Lung (tissue), 16 donors: ENCODE data around the gene ELAC1. TPM values are rescaled to one million over a fixed set of nuclear protein-coding genes. Genes with fewer than 3 reads are reported as not detected.
A peak's percentile ranks its signal among the peaks of the same experiment; 100 is the strongest.

ENCODE experiments used
- ATAC-seq: fragments of 200-7000 bp; cut with Tn5 transposase; one replicate; pipeline ENCODE4 v1.9.1; 2020; ENCODE audit warnings: moderate number of reproducible peaks; ENCODE audit not compliant: insufficient read depth, low FRiP score
- DNase-seq, 3 donors: peaks; one replicate each; pipeline ENCODE4 v3.0.0-alpha.2; 2013 to 2017
- H3K27ac ChIP-seq, 2 donors: one replicate each; pipeline ENCODE4 v1.5.1; 2013; ENCODE audit warnings: mild to moderate bottlenecking in 2 of 2, moderate library complexity in 2 of 2, control low read depth in 1 of 2, inconsistent platforms in 1 of 2, low read depth in 1 of 2, low read length in 1 of 2
- H3K27me3 ChIP-seq, 3 donors: one replicate each; pipeline ENCODE4 v1.5.1; 2013; ENCODE audit warnings: low read length in 2 of 3; ENCODE audit not compliant: control insufficient read depth in 3 of 3, insufficient read depth in 3 of 3
- H3K36me3 ChIP-seq, 4 donors: one replicate each; pipeline ENCODE4 v1.5.1; 2013; ENCODE audit warnings: low read length in 4 of 4, mild to moderate bottlenecking in 1 of 4, moderate library complexity in 1 of 4; ENCODE audit not compliant: control insufficient read depth in 4 of 4, insufficient read depth in 4 of 4
- H3K4me1 ChIP-seq, 5 donors: one replicate each; pipeline ENCODE4 v1.5.1; 2013; ENCODE audit warnings: low read length in 5 of 5, mild to moderate bottlenecking in 2 of 5, moderate library complexity in 1 of 5; ENCODE audit not compliant: control insufficient read depth in 5 of 5, insufficient read depth in 5 of 5
- H3K4me3 ChIP-seq: one replicate; pipeline ENCODE4 v1.5.1; 2013; ENCODE audit warnings: mild to moderate bottlenecking, control low read depth, moderate library complexity
- H3K9ac ChIP-seq, 2 donors: one replicate each; pipeline ENCODE4 v1.5.1; 2013; ENCODE audit warnings: low read length in 2 of 2, control low read depth in 1 of 2; ENCODE audit not compliant: insufficient read depth in 1 of 2
- H3K9me3 ChIP-seq, 4 donors: one replicate each; pipeline ENCODE4 v1.5.1; 2013; ENCODE audit warnings: low read length in 3 of 4, mild to moderate bottlenecking in 1 of 4, moderate library complexity in 1 of 4; ENCODE audit not compliant: control insufficient read depth in 4 of 4, insufficient read depth in 3 of 4
- WGBS, 2 donors: extraction: QIAGEN DNeasy Blood & Tissue Kit; methylation state at CpG; one replicate each; pipeline ENCODE4 v1.1.7; 2013; 5-methylcytosine and 5-hydroxymethylcytosine counted together
- long read RNA-seq, 5 donors: transcript quantifications; one replicate each; lab custom pipeline, GENCODE V29; 2026
- polyA plus RNA-seq, 2 donors: library from polyadenylated mRNA; stranded (reverse); fragments of 200-250 nt; gene quantifications; one replicate each; pipeline ENCODE4 v1.2.1, GENCODE V29; 2013
- total RNA-seq, 2 donors: library from RNA; depleted of rRNA in 1 of 2; stranded (reverse); fragments of >200 nt in 1 of 2; gene quantifications; one replicate each; pipeline ENCODE4 v1.2.1, GENCODE V29; 2014 to 2021
- TF ChIP-seq, protein P1 (sequence below): IDR thresholded peaks from 2 replicates; pipeline ENCODE4 v1.5.1; 2012; ENCODE audit warnings: mild to moderate bottlenecking; ENCODE audit errors: control extremely low read depth, extremely low read depth
- donor health status: control.
- donor health status: control.
- donor health status: Bipolar disorder and iron deficiency.
- donor health status: healthy.
- donor health status: DM: yes; HTN: yes; CAD: no.

The ELAC1 gene, protein sequence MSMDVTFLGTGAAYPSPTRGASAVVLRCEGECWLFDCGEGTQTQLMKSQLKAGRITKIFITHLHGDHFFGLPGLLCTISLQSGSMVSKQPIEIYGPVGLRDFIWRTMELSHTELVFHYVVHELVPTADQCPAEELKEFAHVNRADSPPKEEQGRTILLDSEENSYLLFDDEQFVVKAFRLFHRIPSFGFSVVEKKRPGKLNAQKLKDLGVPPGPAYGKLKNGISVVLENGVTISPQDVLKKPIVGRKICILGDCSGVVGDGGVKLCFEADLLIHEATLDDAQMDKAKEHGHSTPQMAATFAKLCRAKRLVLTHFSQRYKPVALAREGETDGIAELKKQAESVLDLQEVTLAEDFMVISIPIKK
- 10 to 100 TPM in 1 of 2 donors, 1 to 10 TPM in 1; 5.5 to 10.2 TPM for total RNA-seq
- polyA plus RNA-seq, result 1 to 10 TPM; 5.0 to 5.8 TPM
- long read RNA-seq, donor 1, transcript ELAC1-201 (4 exons, 2,235 nt), result major isoform, 5 of 11 reads
- long read RNA-seq, donor 1, partial matches to known transcripts, result 0 of 11 reads
- long read RNA-seq, donor 1, other reads (novel, unspliced or antisense), result 0 of 11 reads
- long read RNA-seq, donor 2, partial matches to known transcripts, result 0 of 4 reads
- long read RNA-seq, donor 2, other reads (novel, unspliced or antisense), result 0 of 4 reads
- long read RNA-seq, donor 3, partial matches to known transcripts, result 0 of 3 reads
- long read RNA-seq, donor 3, other reads (novel, unspliced or antisense), result 0 of 3 reads
- long read RNA-seq, donor 4, partial matches to known transcripts, result 0 of 3 reads
- long read RNA-seq, donor 4, other reads (novel, unspliced or antisense), result 0 of 3 reads
- long read RNA-seq, donor 5, partial matches to known transcripts, result 5 of 12 reads
- long read RNA-seq, donor 5, other reads (novel, unspliced or antisense), result 0 of 12 reads

DNA sequence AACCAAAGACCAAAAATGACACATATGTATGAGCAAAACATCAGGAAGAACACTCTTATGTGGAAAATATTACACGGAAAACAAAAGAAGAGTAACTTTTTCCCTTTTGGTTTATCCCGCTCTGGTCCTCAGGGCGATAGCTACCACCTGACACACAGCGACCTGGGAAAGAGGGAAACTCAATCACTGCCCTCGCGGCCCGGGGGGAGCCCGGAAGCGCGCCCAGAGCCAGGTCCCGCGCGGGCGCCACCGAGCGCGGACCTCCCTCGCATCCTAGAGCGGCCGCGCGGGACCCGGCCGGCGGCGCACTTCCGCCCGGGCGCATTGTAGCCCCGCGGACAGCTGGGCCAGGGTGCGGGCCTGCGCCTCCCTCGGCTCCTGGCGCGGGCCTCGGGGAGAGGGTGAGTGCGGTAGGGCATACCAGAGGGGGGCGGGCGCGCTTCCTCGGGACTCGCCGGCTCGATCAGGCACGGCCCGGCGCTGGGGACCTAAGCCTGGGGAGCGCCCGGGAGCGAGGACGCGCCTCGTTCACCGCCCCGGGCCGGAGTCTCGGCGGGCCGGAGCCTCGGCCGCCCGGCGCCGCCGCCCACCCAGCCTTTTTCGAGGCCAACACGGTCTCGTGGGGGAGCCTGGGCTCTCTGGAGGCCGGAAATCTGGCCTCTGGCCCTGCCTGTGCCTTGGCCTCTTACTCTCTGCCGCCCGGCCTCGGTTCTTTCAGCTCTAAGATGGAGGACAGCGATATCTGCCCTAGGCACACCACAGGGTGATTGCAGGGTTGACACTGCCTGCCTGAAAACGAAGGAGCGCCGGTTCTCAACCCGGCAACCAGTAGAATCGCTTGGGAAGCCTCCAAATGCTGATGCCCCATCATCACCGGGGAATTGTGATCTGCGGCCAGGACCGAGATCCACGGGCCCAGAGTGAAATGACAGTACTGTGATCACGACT is at the start of gene ELAC1:
Gene ELAC1 (plus strand): TSS at position 327 of the 948 bp plus-strand sequence. CDS start 6,365 bp downstream, outside the sequence.
- Histone ChIP-seq H3K27me3 (no peaks in the 10 kb centered on the region), H3K4me1 (peaks cover 3 to 12% (median 9%) of the 10 kb centered on the region in 5 donors), H3K9me3 (peaks cover 0 to 3% (median under 1%) of the 10 kb centered on the region in 4 donors), H3K9ac (peak within 1 kb of the TSS; percentile 74 to 93), H3K27ac (peak within 1 kb of the TSS; percentile 95 to 99), H3K4me3 (peak within 1 kb of the TSS; percentile 97), H3K36me3 (no peaks in the 10 kb centered on the region)
- DNase-seq (peak; percentile 81 to 90 (median 84)), ATAC-seq (peak; percentile 97)
- TF ChIP-seq, protein P1, sequence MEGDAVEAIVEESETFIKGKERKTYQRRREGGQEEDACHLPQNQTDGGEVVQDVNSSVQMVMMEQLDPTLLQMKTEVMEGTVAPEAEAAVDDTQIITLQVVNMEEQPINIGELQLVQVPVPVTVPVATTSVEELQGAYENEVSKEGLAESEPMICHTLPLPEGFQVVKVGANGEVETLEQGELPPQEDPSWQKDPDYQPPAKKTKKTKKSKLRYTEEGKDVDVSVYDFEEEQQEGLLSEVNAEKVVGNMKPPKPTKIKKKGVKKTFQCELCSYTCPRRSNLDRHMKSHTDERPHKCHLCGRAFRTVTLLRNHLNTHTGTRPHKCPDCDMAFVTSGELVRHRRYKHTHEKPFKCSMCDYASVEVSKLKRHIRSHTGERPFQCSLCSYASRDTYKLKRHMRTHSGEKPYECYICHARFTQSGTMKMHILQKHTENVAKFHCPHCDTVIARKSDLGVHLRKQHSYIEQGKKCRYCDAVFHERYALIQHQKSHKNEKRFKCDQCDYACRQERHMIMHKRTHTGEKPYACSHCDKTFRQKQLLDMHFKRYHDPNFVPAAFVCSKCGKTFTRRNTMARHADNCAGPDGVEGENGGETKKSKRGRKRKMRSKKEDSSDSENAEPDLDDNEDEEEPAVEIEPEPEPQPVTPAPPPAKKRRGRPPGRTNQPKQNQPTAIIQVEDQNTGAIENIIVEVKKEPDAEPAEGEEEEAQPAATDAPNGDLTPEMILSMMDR, result no peak
- WGBS, 2 donors, result 0% methylated on average over 58 to 84 of the region's 84 CpGs

- no peaks in the 10 kb centered on the region for H3K9me3 ChIP-seq
- no peaks in the 10 kb centered on the region for H3K4me1 ChIP-seq
- DNase-seq, result no peak
- TF ChIP-seq, protein P1, result no peak
- no peak for ATAC-seq
- H3K9ac ChIP-seq, result no peak overlapping the region
- 94 to 97% methylated on average over 5 of the region's 5 CpGs for WGBS, 2 donors
- peaks cover 4 to 26% (median 12%) of the 10 kb centered on the region in 4 donors for H3K36me3 ChIP-seq
- H3K27me3 ChIP-seq, result no peaks in the 10 kb centered on the region
- H3K27ac ChIP-seq, result no peak overlapping the region
- no peak overlapping the region for H3K4me3 ChIP-seq
Observed at GRCh38 chr18:50918153-50918552, 49.7 kb upstream of the ELAC1 start.

DNA sequence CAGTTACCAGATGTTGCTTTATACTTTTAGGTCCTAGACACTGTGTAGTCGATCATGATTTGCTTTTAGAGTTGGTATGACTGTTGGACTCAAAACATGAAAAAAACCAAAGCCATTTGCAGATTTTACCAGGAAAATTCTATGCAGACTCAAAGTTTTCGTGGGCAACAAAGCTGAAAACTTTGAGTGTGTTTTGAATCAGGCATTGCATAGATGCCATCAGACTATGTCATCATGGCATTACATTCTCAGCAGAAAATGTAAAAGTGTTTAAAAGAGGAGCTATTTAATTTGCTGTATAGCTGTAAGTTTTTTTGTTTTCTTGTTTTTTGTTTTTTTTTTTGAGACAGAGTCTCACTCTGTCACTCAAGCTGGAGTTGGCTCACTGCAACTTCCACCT is 43.5 kb upstream of the ELAC1 start:
- H3K27ac ChIP-seq, result no peak overlapping the region
- H3K4me1 ChIP-seq, result no peaks in the 10 kb centered on the region
- TF ChIP-seq, protein P1, result no peak
- WGBS, 2 donors, result 96 to 99% methylated on average over 2 of the region's 2 CpGs
- H3K36me3 ChIP-seq, result peaks cover 4 to 26% (median 22%) of the 10 kb centered on the region in 4 donors
- no peaks in the 10 kb centered on the region for H3K27me3 ChIP-seq
- no peak for ATAC-seq
- no peak overlapping the region for H3K4me3 ChIP-seq
- DNase-seq, result no peak
- no peaks in the 10 kb centered on the region for H3K9me3 ChIP-seq
- H3K9ac ChIP-seq, result no peak overlapping the region
